HepG2 (cell line): ENCODE results near the gene TDRD3. TPM values are rescaled to one million over a fixed set of nuclear protein-coding genes. Genes with fewer than 3 reads are reported as not detected.

Source experiments
- ATAC-seq: fragments of 200-7000 bp; cut with Tn5 transposase; 3 replicates; pipeline ENCODE4 v1.9.1; 2020; ENCODE audit warnings: mild to moderate bottlenecking, moderate library complexity
- BruUV-seq: library from RNA; stranded (reverse); fragments of 400-500 nt; replicated peaks from 2 replicates; lab custom pipeline; 2021; lab: Mats Ljungman, UMichigan
- CTCF ChIA-PET: fragments of 300-600 bp; formaldehyde crosslinking; extraction: SDS; loops from one replicate; lab custom pipeline; 2021; ENCODE audit warnings: low total read pairs, inconsistent platforms, low intra/inter-chr PET ratio; lab: Yijun Ruan, JAX
- POLR2A ChIA-PET: fragments of 350-600 bp; sonication (Branson Sonifier 250); formaldehyde crosslinking; loops from one replicate; lab custom pipeline; 2020; ENCODE audit warnings: antibody characterized with exemption, inconsistent platforms; lab: Yijun Ruan, JAX
- DNase-seq: peaks from one replicate; pipeline ENCODE4 v3.0.0-alpha.2; 2015; ENCODE audit warnings: low spot score
- FAIRE-seq: peaks from 3 replicates; lab custom pipeline; 2011; peaks lifted over from hg19 to GRCh38; lab: Jason Lieb, UNC
- H2AFZ ChIP-seq: one replicate; pipeline ENCODE4 v1.6.1; 2011; ENCODE audit warnings: low read length, inconsistent platforms
- H3K27ac ChIP-seq: fragments of 300-600 bp; 3 replicates; pipeline ENCODE4 v1.8.0; 2011; ENCODE audit warnings: mixed run types, mild to moderate bottlenecking, mixed read lengths, low read length, inconsistent platforms; ENCODE audit not compliant: insufficient read depth; ENCODE audit errors: extremely low read length
- H3K27me3 ChIP-seq, 2 experiments: fragments of 200-600 bp in 1 of 2; 2 replicates in 1 of 2; 3 replicates in 1 of 2; pipeline versions ENCODE4 v1.6.0 to v1.8.0; 2011; ENCODE audit warnings: low read length in 2 of 2, mild to moderate bottlenecking in 2 of 2, moderate library complexity in 2 of 2, inconsistent platforms in 1 of 2; ENCODE audit not compliant: insufficient read depth in 2 of 2, control insufficient read depth in 1 of 2
- H3K36me3 ChIP-seq, 2 experiments: fragments of 200-600 bp in 1 of 2; replicated peaks in 1 of 2; 2 replicates in 1 of 2; 3 replicates in 1 of 2; pipeline versions ENCODE4 v1.5.1 to v1.8.0; 2011; ENCODE audit warnings: low read length in 2 of 2, inconsistent platforms in 1 of 2; ENCODE audit not compliant: insufficient read depth in 2 of 2, control insufficient read depth in 1 of 2
- H3K4me1 ChIP-seq: 2 replicates; pipeline ENCODE4 v1.5.1; 2012; ENCODE audit warnings: low read length, inconsistent platforms; ENCODE audit not compliant: insufficient read depth
- H3K4me2 ChIP-seq: 2 replicates; pipeline ENCODE4 v1.6.0; 2011; ENCODE audit warnings: low read depth, low read length, inconsistent platforms
- H3K4me3 ChIP-seq, 3 experiments: fragments of 200-600 bp in 1 of 3; sonication (generic), shearing (Covaris generic) in 1 of 3; replicated peaks in 1 of 3; 2 replicates each; pipeline ENCODE4 v1.5.1; 2011 to 2016; ENCODE audit warnings: low read length in 3 of 3, inconsistent platforms in 2 of 3, low read depth in 2 of 3, mild to moderate bottlenecking in 2 of 3, control low read depth in 1 of 3, mixed read lengths in 1 of 3; ENCODE audit not compliant: insufficient read depth in 1 of 3
- H3K79me2 ChIP-seq: one replicate; pipeline ENCODE4 v1.6.1; 2011; ENCODE audit warnings: low read length, inconsistent platforms; ENCODE audit not compliant: insufficient read depth
- H3K9ac ChIP-seq: 2 replicates; pipeline ENCODE4 v1.6.0; 2011; ENCODE audit warnings: mild to moderate bottlenecking, low read depth, low read length, inconsistent platforms; ENCODE audit not compliant: insufficient read depth
- H3K9me3 ChIP-seq: 2 replicates; pipeline ENCODE4 v1.5.1; 2012; ENCODE audit warnings: mild to moderate bottlenecking, low read length
- H4K20me1 ChIP-seq: 2 replicates; pipeline ENCODE4 v1.6.0; 2011; ENCODE audit warnings: inconsistent platforms, mild to moderate bottlenecking, low read length, moderate library complexity; ENCODE audit not compliant: insufficient read depth
- MAF1 ChIP-seq: sonication (generic); formaldehyde crosslinking; IDR thresholded peaks from 2 replicates; pipeline ENCODE4 v1.5.0; 2020; ENCODE audit warnings: missing genetic modification reagents, borderline replicate concordance
- MYNN ChIP-seq: sonication (generic); formaldehyde crosslinking; IDR thresholded peaks from 2 replicates; pipeline ENCODE4 v1.4.0; 2020; ENCODE audit warnings: mild to moderate bottlenecking, low read depth, missing genetic modification reagents
- NR2F2 ChIP-seq: IDR thresholded peaks from 2 replicates; pipeline ENCODE4 v1.6.1; 2012; ENCODE audit warnings: low read depth, inconsistent platforms, borderline replicate concordance
- STAT5B ChIP-seq: sonication (generic); formaldehyde crosslinking; IDR thresholded peaks from 2 replicates; pipeline ENCODE4 v1.4.0; 2020; ENCODE audit warnings: missing genetic modification reagents
- ZEB1 ChIP-seq: IDR thresholded peaks from 2 replicates; pipeline ENCODE4 v1.6.1; 2012; ENCODE audit warnings: mild to moderate bottlenecking, low read depth, inconsistent platforms; ENCODE audit not compliant: insufficient replicate concordance
- ZFYVE20 ChIP-seq: sonication (generic); formaldehyde crosslinking; IDR thresholded peaks from 2 replicates; pipeline ENCODE4 v1.8.0; 2023; ENCODE audit warnings: low read depth, mild to moderate bottlenecking, moderate library complexity, missing genetic modification reagents, borderline replicate concordance
- ZNF468 ChIP-seq: sonication (generic); formaldehyde crosslinking; IDR thresholded peaks from 2 replicates; pipeline ENCODE4 v1.8.0; 2022; ENCODE audit warnings: mild to moderate bottlenecking, moderate library complexity, missing genetic modification reagents
- ZSCAN30 ChIP-seq: sonication (generic); formaldehyde crosslinking; IDR thresholded peaks from 2 replicates; pipeline ENCODE4 v1.5.0; 2020; ENCODE audit warnings: mild to moderate bottlenecking, missing genetic modification reagents
- WGBS: methylation state at CpG from one replicate; pipeline ENCODE4 v1.1.6; 2017; ENCODE audit warnings: low lambda C conversion rate; 5-methylcytosine and 5-hydroxymethylcytosine counted together
- in situ Hi-C: cut with HindIII; loops from 2 replicates; pipeline ENCODE4 v1.10.0; 2017; ENCODE audit warnings: low pct_unique_long_range_greater_than_20kb; ENCODE audit not compliant: extremely low pct_ligation_motif_present
- intact Hi-C: fragments of 100-400 bp; cut with micrococcal nuclease; formaldehyde crosslinking; loops from one replicate; pipeline ENCODE4 v1.10.0; 2022; ENCODE audit not compliant: unreplicated experiment
- polyA plus RNA-seq, 8 experiments: library from polyadenylated mRNA; depleted of rRNA in 3 of 8; stranded (reverse) in 7 of 8; unstranded in 1 of 8; fragments of >200 nt; fragmentation: Illumina TruSeq in 4 of 8; extraction: Trizol in 4 of 8; gene quantifications; 2 replicates each; pipeline versions ENCODE4 v1.2.1 to v1.2.3, GENCODE V29; 2011 to 2016; ENCODE audit warnings: low read depth in 4 of 8, missing spikeins in 1 of 8, mixed read lengths in 1 of 8; ENCODE audit not compliant: insufficient read depth in 1 of 8
- total RNA-seq, 5 experiments: library from RNA; depleted of rRNA; stranded (reverse); fragments of >200 nt; fragmentation: Illumina TruSeq; extraction: Trizol; gene quantifications; 2 replicates each; pipeline ENCODE4 v1.2.3, GENCODE V29; 2016; ENCODE audit warnings: low read depth in 1 of 5
- TF ChIP-seq, protein P1 (sequence below): sonication (generic); formaldehyde crosslinking; IDR thresholded peaks from 2 replicates; pipeline ENCODE4 v1.8.1; 2023; ENCODE audit warnings: mild to moderate bottlenecking, missing genetic modification reagents
- TF ChIP-seq, protein P2 (sequence below): sonication (generic); formaldehyde crosslinking; IDR thresholded peaks from 2 replicates; pipeline ENCODE4 v1.9.0; 2021; ENCODE audit warnings: missing genetic modification reagents, mild to moderate bottlenecking, borderline replicate concordance
- TF ChIP-seq, protein P3 (sequence below): sonication (generic); formaldehyde crosslinking; conservative IDR thresholded peaks from 2 replicates; pipeline ENCODE4 v1.4.0; 2020; ENCODE audit warnings: mild to moderate bottlenecking, missing genetic modification reagents, moderate library complexity
- TF ChIP-seq, protein P4 (sequence below), 2 experiments: sonication (generic) in 1 of 2; formaldehyde crosslinking in 1 of 2; IDR thresholded peaks; 2 replicates each; pipeline versions ENCODE4 v1.5.1 to v1.6.1; 2011 to 2020; ENCODE audit warnings: borderline replicate concordance in 1 of 2, low read depth in 1 of 2, low read length in 1 of 2, mild to moderate bottlenecking in 1 of 2, missing genetic modification reagents in 1 of 2, moderate library complexity in 1 of 2

Gene TDRD3
- total and polyA plus RNA-seq, 2 of the 13 experiments (the other 11 are each of a cell fraction or from before 2014, with no cell fraction given), result 4.7 to 11.8 TPM

DNA sequence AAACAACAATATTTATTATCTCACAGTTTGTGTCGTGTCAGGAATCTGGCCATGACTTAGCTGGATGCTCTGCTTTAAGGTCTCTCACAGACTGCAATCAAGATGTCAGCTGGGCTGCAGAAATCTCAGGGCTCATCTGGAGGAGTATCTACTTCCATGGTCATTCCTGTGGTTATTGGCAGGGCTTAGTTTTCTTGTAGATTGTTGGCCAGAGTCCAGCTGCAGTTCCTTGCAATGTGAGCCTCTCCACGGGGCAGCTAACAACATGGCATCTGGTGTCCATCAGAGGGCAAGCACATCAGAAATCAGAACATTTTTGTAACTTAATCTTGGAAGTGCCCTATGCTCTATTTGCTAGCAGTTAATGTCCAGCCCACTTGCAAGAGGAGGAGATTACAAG, 45.7 kb upstream of the TDRD3 start (continued):
- TF ChIP-seq STAT5B (CRISPR knock-in tag) (no peak), ZSCAN30 (CRISPR knock-in tag) (no peak)
- TF ChIP-seq, protein P1, sequence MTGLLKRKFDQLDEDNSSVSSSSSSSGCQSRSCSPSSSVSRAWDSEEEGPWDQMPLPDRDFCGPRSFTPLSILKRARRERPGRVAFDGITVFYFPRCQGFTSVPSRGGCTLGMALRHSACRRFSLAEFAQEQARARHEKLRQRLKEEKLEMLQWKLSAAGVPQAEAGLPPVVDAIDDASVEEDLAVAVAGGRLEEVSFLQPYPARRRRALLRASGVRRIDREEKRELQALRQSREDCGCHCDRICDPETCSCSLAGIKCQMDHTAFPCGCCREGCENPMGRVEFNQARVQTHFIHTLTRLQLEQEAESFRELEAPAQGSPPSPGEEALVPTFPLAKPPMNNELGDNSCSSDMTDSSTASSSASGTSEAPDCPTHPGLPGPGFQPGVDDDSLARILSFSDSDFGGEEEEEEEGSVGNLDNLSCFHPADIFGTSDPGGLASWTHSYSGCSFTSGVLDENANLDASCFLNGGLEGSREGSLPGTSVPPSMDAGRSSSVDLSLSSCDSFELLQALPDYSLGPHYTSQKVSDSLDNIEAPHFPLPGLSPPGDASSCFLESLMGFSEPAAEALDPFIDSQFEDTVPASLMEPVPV (CRISPR knock-in tag), result no peak
- TF ChIP-seq, protein P2, sequence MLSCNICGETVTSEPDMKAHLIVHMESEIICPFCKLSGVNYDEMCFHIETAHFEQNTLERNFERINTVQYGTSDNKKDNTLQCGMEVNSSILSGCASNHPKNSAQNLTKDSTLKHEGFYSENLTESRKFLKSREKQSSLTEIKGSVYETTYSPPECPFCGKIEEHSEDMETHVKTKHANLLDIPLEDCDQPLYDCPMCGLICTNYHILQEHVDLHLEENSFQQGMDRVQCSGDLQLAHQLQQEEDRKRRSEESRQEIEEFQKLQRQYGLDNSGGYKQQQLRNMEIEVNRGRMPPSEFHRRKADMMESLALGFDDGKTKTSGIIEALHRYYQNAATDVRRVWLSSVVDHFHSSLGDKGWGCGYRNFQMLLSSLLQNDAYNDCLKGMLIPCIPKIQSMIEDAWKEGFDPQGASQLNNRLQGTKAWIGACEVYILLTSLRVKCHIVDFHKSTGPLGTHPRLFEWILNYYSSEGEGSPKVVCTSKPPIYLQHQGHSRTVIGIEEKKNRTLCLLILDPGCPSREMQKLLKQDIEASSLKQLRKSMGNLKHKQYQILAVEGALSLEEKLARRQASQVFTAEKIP (CRISPR knock-in tag), result no peak

DNA sequence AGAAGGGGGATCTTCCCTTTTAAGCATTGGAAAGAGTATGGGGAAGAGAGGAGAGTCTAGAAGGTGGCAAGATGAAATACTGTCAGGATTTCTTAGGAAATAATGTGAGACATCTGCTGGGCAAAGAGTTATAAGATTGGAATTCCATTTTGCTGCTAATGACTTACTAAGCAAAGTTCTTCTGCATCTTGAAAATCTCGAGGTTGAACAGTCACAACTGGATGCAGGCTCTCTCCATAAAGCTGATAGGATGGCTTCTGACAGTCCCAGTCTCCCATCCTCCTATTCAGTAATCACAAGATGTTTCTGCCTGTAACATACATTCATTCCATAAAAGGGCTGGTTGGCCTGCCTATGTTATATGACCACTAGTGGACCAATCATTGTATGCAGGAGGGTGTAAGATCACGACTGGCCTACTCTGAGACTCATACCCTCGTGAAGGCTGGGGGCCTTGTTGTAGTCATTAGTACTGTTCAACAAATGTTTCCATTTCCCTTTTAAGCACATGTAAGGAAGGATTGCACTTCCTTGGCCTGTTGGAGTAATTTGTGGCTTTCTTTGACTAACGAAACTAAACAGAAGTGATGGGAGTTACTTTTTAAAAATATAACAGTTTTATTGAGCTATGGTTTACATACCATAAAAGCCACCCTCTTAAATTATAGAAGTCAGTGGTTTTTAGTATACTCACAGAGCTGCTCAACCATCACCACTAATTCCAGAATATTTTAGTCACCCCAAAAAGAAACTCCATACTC, 45.0 kb upstream of the TDRD3 start:
- intact Hi-C loops, result no loop called here
- CTCF ChIA-PET, result no interaction called here
- H3K4me2 ChIP-seq, result no peak overlapping the region
- TF ChIP-seq, protein P3, sequence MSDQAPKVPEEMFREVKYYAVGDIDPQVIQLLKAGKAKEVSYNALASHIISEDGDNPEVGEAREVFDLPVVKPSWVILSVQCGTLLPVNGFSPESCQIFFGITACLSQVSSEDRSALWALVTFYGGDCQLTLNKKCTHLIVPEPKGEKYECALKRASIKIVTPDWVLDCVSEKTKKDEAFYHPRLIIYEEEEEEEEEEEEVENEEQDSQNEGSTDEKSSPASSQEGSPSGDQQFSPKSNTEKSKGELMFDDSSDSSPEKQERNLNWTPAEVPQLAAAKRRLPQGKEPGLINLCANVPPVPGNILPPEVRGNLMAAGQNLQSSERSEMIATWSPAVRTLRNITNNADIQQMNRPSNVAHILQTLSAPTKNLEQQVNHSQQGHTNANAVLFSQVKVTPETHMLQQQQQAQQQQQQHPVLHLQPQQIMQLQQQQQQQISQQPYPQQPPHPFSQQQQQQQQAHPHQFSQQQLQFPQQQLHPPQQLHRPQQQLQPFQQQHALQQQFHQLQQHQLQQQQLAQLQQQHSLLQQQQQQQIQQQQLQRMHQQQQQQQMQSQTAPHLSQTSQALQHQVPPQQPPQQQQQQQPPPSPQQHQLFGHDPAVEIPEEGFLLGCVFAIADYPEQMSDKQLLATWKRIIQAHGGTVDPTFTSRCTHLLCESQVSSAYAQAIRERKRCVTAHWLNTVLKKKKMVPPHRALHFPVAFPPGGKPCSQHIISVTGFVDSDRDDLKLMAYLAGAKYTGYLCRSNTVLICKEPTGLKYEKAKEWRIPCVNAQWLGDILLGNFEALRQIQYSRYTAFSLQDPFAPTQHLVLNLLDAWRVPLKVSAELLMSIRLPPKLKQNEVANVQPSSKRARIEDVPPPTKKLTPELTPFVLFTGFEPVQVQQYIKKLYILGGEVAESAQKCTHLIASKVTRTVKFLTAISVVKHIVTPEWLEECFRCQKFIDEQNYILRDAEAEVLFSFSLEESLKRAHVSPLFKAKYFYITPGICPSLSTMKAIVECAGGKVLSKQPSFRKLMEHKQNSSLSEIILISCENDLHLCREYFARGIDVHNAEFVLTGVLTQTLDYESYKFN (CRISPR knock-in tag), result no peak
- TF ChIP-seq MYNN (CRISPR knock-in tag) (no peak), MAF1 (CRISPR knock-in tag) (no peak), ZNF468 (no peak), ZEB1 (no peak), ZFYVE20 (CRISPR knock-in tag) (no peak), NR2F2 (no peak)
- TF ChIP-seq, protein P4, sequence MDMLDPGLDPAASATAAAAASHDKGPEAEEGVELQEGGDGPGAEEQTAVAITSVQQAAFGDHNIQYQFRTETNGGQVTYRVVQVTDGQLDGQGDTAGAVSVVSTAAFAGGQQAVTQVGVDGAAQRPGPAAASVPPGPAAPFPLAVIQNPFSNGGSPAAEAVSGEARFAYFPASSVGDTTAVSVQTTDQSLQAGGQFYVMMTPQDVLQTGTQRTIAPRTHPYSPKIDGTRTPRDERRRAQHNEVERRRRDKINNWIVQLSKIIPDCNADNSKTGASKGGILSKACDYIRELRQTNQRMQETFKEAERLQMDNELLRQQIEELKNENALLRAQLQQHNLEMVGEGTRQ (IDR thresholded peaks at IDR 0.05; ENCODE audit: low read depth, low read length), result no peak
- TF ChIP-seq, protein P4 (CRISPR knock-in tag; IDR thresholded peaks at IDR 0.05; ENCODE audit: borderline replicate concordance), result no peak

More for the DNA sequence above, 45.0 kb upstream of the TDRD3 start:
- WGBS, result 2% methylated on average over 4 of the region's 4 CpGs
- Histone ChIP-seq H3K4me3 (no peak overlapping the region), H3K9me3 (no peaks in the 10 kb centered on the region), H3K27ac (no peak overlapping the region), H2AFZ (no peak overlapping the region), H3K27me3 (peaks cover 0 to 9% of the 10 kb centered on the region in 2 experiments; a peak in 3 of 5 replicates), H3K4me1 (no peaks in the 10 kb centered on the region), H3K36me3 (no peaks in the 10 kb centered on the region), H3K9ac (no peak overlapping the region), H4K20me1 (no peaks in the 10 kb centered on the region), H3K79me2 (no peaks in the 10 kb centered on the region)
- no peak for ATAC-seq
- no peak for FAIRE-seq
- POLR2A ChIA-PET, result no interaction called here
- no TSS peak for BruUV-seq
- in situ Hi-C loops, result no loop called here
- DNase-seq, result no peak
